OCI-LY7 (cell line): Measurements from ENCODE around the gene KIAA0930. TPM values are rescaled to one million over a fixed set of nuclear protein-coding genes. Genes with fewer than 3 reads are reported as not detected.

Source experiments
- BruUV-seq: library from RNA; stranded (reverse); fragments of 400-500 nt; replicated peaks from 2 replicates; lab custom pipeline; 2021; lab: Mats Ljungman, UMichigan
- CTCF ChIA-PET: fragments of 300-600 bp; sonication (Branson Sonifier 250); formaldehyde crosslinking; loops from one replicate; lab custom pipeline; 2022; ENCODE audit warnings: antibody characterized with exemption; ENCODE audit not compliant: unreplicated experiment; lab: Charles Lee
- POLR2A ChIA-PET: fragments of 300-600 bp; sonication (Branson Sonifier 250); formaldehyde crosslinking; loops from one replicate; lab custom pipeline; 2022; ENCODE audit warnings: antibody characterized with exemption; lab: Charles Lee
- DNase-seq: peaks from one replicate; pipeline ENCODE4 v3.0.0-alpha.2; 2015; ENCODE audit warnings: low spot score
- H2AFZ ChIP-seq: fragments of 200-600 bp; sonication (generic), shearing (Covaris generic); 2 replicates; pipeline ENCODE4 v1.6.1; 2014; ENCODE audit warnings: mild to moderate bottlenecking, antibody characterized with exemption, low read length, moderate library complexity
- H3K27ac ChIP-seq: fragments of 200-600 bp; sonication (generic); 2 replicates; pipeline ENCODE4 v1.5.1; 2014; ENCODE audit warnings: mixed run types, low read depth, mild to moderate bottlenecking, moderate library complexity, low read length, inconsistent platforms; ENCODE audit not compliant: poor library complexity, severe bottlenecking
- H3K36me3 ChIP-seq: fragments of 200-600 bp; sonication (generic); 2 replicates; pipeline ENCODE4 v1.6.1; 2014; ENCODE audit warnings: mild to moderate bottlenecking, antibody characterized with exemption, low read length, moderate library complexity, mixed read lengths; ENCODE audit not compliant: insufficient read depth
- H3K4me1 ChIP-seq: fragments of 200-600 bp; sonication (generic); 2 replicates; pipeline ENCODE4 v1.5.1; 2014; ENCODE audit warnings: mild to moderate bottlenecking, low read length; ENCODE audit not compliant: insufficient read depth, poor library complexity, severe bottlenecking
- H3K4me2 ChIP-seq: fragments of 200-600 bp; sonication (generic); 2 replicates; pipeline ENCODE4 v1.6.1; 2014; ENCODE audit warnings: mild to moderate bottlenecking, low read length
- H3K4me3 ChIP-seq: fragments of 200-600 bp; sonication (generic); 2 replicates; pipeline ENCODE4 v1.5.1; 2014; ENCODE audit warnings: mild to moderate bottlenecking, low read depth, low read length; ENCODE audit not compliant: poor library complexity, severe bottlenecking
- H3K79me2 ChIP-seq: fragments of 200-600 bp; sonication (generic); 2 replicates; pipeline ENCODE4 v1.6.1; 2016; ENCODE audit warnings: low read depth, mild to moderate bottlenecking, low read length, moderate library complexity, mixed read lengths; ENCODE audit not compliant: insufficient read depth
- H3K9me2 ChIP-seq: fragments of 200-600 bp; sonication (generic); 2 replicates; pipeline ENCODE4 v1.6.1; 2016; ENCODE audit warnings: mild to moderate bottlenecking, low read length, mixed read lengths; ENCODE audit not compliant: insufficient read depth
- H3K9me3 ChIP-seq: fragments of 200-600 bp; sonication (generic); 2 replicates; pipeline ENCODE4 v1.6.1; 2014; ENCODE audit warnings: mild to moderate bottlenecking, mixed run types, low read length, mixed read lengths
- H4K20me1 ChIP-seq: fragments of 200-600 bp; sonication (generic); 2 replicates; pipeline ENCODE4 v1.6.1; 2014; ENCODE audit warnings: mild to moderate bottlenecking, antibody characterized with exemption, low read length, moderate library complexity, mixed read lengths; ENCODE audit not compliant: insufficient read depth
- EZH2phosphoT487 ChIP-seq: fragments of 200-600 bp; sonication (generic); IDR thresholded peaks from 2 replicates; pipeline ENCODE4 v1.6.1; 2018; ENCODE audit warnings: low read depth, borderline replicate concordance, mild to moderate bottlenecking, mixed run types, antibody characterized with exemption, low read length, moderate library complexity, mixed read lengths
- intact Hi-C: fragments of 100-400 bp; cut with micrococcal nuclease; formaldehyde crosslinking; loops from one replicate; pipeline ENCODE4 v1.10.0; 2022; ENCODE audit not compliant: unreplicated experiment
- total RNA-seq, 2 experiments: library from RNA; depleted of rRNA in 1 of 2; stranded (reverse); fragments of >200 nt in 1 of 2; shearing (Covaris generic) in 1 of 2; gene quantifications; 2 replicates each; pipeline ENCODE4 v1.2.3, GENCODE V29; 2014 to 2022
- TF ChIP-seq, protein P1 (sequence below): fragments of 200-600 bp; sonication (generic); conservative IDR thresholded peaks from 2 replicates; pipeline ENCODE4 v1.5.1; 2014; ENCODE audit warnings: mild to moderate bottlenecking, antibody characterized with exemption, low read length, moderate library complexity, mixed read lengths

Gene KIAA0930
- total RNA-seq, 2 experiments from 2014 or later: 80.7 to 93.9 TPM

DNA sequence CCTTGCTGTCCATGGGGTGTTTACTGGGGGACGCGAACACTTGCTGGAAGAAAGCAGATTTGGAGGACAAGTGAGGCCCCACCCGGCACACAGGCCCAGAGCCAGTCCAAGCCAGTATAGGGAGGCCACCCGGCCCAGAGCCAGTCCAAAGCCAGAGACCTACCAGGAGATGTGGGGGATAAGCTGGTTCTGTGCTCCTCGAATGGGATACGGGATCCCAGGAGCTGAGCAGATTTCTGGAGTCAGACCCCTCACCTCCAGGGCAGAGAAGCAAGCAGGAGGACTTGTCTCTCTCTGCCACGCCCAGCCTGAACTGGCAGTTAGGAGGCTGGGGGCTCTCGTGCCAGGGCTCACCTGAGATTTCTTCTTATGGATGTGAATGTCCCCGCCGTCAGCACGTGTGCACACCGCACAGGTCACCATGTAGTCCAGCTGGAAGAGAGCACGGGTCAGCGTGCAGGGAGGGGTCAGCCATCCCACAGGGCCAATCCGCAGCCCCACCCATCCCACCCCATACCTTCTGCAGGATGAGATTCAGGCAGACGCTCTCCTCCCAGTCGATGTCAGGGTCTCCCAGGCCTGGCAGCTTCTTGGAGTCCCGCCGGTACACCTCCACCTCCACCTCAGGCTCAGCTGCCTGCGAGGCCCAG is 35.3 kb downstream of the KIAA0930 start:
- Histone ChIP-seq H3K36me3 (peaks cover 82% of the 10 kb centered on the region), H2AFZ (no peak overlapping the region), H3K9me2 (no peaks in the 10 kb centered on the region), H3K9me3 (no peaks in the 10 kb centered on the region), H3K4me2 (no peak overlapping the region), H3K79me2 (no peaks in the 10 kb centered on the region), H3K4me3 (no peak overlapping the region), H3K4me1 (no peaks in the 10 kb centered on the region), H3K27ac (no peak overlapping the region), H4K20me1 (no peaks in the 10 kb centered on the region)
- intact Hi-C loops: no loop called here
- no TSS peak for BruUV-seq
- no peak for TF ChIP-seq EZH2phosphoT487
- TF ChIP-seq, protein P1, sequence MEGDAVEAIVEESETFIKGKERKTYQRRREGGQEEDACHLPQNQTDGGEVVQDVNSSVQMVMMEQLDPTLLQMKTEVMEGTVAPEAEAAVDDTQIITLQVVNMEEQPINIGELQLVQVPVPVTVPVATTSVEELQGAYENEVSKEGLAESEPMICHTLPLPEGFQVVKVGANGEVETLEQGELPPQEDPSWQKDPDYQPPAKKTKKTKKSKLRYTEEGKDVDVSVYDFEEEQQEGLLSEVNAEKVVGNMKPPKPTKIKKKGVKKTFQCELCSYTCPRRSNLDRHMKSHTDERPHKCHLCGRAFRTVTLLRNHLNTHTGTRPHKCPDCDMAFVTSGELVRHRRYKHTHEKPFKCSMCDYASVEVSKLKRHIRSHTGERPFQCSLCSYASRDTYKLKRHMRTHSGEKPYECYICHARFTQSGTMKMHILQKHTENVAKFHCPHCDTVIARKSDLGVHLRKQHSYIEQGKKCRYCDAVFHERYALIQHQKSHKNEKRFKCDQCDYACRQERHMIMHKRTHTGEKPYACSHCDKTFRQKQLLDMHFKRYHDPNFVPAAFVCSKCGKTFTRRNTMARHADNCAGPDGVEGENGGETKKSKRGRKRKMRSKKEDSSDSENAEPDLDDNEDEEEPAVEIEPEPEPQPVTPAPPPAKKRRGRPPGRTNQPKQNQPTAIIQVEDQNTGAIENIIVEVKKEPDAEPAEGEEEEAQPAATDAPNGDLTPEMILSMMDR: no peak
- ChIA-PET CTCF (no interaction called here), POLR2A (no interaction called here)
- no peak for DNase-seq

DNA sequence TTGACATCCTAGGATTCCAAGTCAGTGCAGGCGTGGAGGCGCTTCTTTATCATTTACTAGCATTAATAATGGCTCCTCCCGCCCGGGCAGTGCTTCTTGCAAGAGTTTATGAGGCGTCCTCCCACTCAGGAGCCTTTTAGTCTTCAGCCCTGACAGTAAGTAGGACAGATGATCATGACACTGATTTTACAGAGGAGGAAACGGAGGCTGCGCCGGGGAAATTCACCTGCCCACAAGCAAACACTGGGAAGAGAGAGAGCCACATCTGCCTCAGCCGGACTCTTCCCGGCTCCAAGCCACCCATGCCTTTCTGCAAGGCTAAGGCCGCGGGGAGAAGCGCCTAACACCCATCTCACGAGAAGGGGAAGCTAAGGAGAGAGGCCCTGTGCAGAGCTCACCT is 35.9 kb downstream of the KIAA0930 start:
- TF ChIP-seq EZH2phosphoT487: no peak
- TF ChIP-seq, protein P1: no peak

DNA sequence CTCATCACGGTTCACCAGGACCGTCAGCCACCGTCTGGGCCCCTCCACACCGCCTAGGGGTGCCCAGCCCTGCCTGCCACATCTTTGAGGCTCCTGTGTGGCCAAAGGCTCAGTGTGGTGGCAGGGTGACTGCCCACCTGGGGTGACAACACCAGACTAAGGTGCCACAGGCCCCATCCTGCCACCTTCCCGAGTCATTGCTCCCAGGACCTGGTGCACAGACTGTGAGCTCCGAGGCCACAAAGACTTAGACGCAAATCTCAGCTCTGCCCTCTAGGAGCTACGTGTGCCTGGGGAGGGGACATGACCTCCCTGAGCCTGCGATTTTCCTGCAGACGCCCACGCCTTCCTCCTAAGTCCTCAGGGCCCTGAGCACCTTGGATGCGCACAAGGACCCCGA is 36.5 kb downstream of the KIAA0930 start:
- no peak overlapping the region for H3K27ac ChIP-seq
- no peak overlapping the region for H3K4me2 ChIP-seq
- TF ChIP-seq EZH2phosphoT487: no peak
- H3K79me2 ChIP-seq: no peaks in the 10 kb centered on the region
- ChIA-PET CTCF (no interaction called here), POLR2A (no interaction called here)
- peaks cover 82% of the 10 kb centered on the region for H3K36me3 ChIP-seq
- H4K20me1 ChIP-seq: no peaks in the 10 kb centered on the region
- no peaks in the 10 kb centered on the region for H3K9me2 ChIP-seq
- no peak overlapping the region for H3K4me3 ChIP-seq
- intact Hi-C loops: no loop called here
- no TSS peak for BruUV-seq
- H3K9me3 ChIP-seq: no peaks in the 10 kb centered on the region
- DNase-seq: no peak
- no peak overlapping the region for H2AFZ ChIP-seq
- H3K4me1 ChIP-seq: no peaks in the 10 kb centered on the region

More for the DNA sequence above, 35.9 kb downstream of the KIAA0930 start:
- Histone ChIP-seq H3K4me2 (no peak overlapping the region), H4K20me1 (no peaks in the 10 kb centered on the region), H3K36me3 (peaks cover 82% of the 10 kb centered on the region), H3K79me2 (no peaks in the 10 kb centered on the region), H3K9me2 (no peaks in the 10 kb centered on the region), H3K4me1 (no peaks in the 10 kb centered on the region), H3K27ac (no peak overlapping the region), H3K4me3 (no peak overlapping the region), H2AFZ (no peak overlapping the region), H3K9me3 (no peaks in the 10 kb centered on the region)
- ChIA-PET POLR2A (no interaction called here), CTCF (no interaction called here)
- BruUV-seq: no TSS peak
- intact Hi-C loops: no loop called here
- no peak for DNase-seq
